GM23338 (cell line): ENCODE measurements around the gene ZNF747. TPM values are rescaled to one million over a fixed set of nuclear protein-coding genes. Genes with fewer than 3 reads are reported as not detected.

Experiments used
- ATAC-seq: fragments of 200-7000 bp; cut with Tn5 transposase; 3 replicates; pipeline ENCODE4 v1.9.1; 2020
- DNase-seq: peaks from one replicate; pipeline ENCODE4 v3.0.0-alpha.2; 2015; ENCODE audit warnings: low spot score
- H2AFZ ChIP-seq: fragments of 200-600 bp; sonication (generic); 2 replicates; pipeline ENCODE4 v1.8.0; 2016; ENCODE audit warnings: antibody characterized with exemption, mild to moderate bottlenecking, moderate library complexity
- H3F3A ChIP-seq: fragments of 200-600 bp; sonication (generic); replicated peaks from 2 replicates; pipeline ENCODE4 v1.8.0; 2017; ENCODE audit warnings: antibody characterized with exemption, mixed run types, low read depth
- H3K27ac ChIP-seq: fragments of 200-600 bp; sonication (generic); 2 replicates; pipeline ENCODE4 v1.6.1; 2016; ENCODE audit warnings: low read depth
- H3K27me3 ChIP-seq: fragments of 200-600 bp; sonication (generic); 2 replicates; pipeline ENCODE4 v1.8.0; 2016; ENCODE audit warnings: mild to moderate bottlenecking, mixed run types, moderate library complexity; ENCODE audit not compliant: insufficient read depth
- H3K36me3 ChIP-seq: fragments of 200-600 bp; sonication (generic); 2 replicates; pipeline ENCODE4 v1.8.0; 2016; ENCODE audit warnings: mild to moderate bottlenecking; ENCODE audit not compliant: insufficient read depth
- H3K4me1 ChIP-seq: fragments of 200-600 bp; sonication (generic); 2 replicates; pipeline ENCODE4 v1.8.0; 2016; ENCODE audit warnings: mild to moderate bottlenecking, moderate library complexity; ENCODE audit not compliant: insufficient read depth
- H3K4me2 ChIP-seq: fragments of 200-600 bp; sonication (generic); 2 replicates; pipeline ENCODE4 v1.7.1; 2017; ENCODE audit warnings: mixed run types
- H3K4me3 ChIP-seq: fragments of 200-600 bp; sonication (generic); 2 replicates; pipeline ENCODE4 v1.6.1; 2016; ENCODE audit warnings: mixed run types
- H3K79me2 ChIP-seq: fragments of 200-600 bp; sonication (generic); replicated peaks from 2 replicates; pipeline ENCODE4 v1.8.0; 2017; ENCODE audit warnings: mild to moderate bottlenecking; ENCODE audit not compliant: insufficient read depth
- H3K9me2 ChIP-seq: fragments of 200-600 bp; sonication (generic); 2 replicates; pipeline ENCODE4 v1.8.0; 2017; ENCODE audit not compliant: insufficient read depth
- H4K20me1 ChIP-seq: fragments of 200-600 bp; sonication (generic); replicated peaks from 2 replicates; pipeline ENCODE4 v1.8.0; 2017; ENCODE audit warnings: mild to moderate bottlenecking; ENCODE audit not compliant: insufficient read depth
- H3K27ac Mint-ChIP-seq: 2 replicates; pipeline ENCODE4 v1.8.0; 2020; ENCODE audit warnings: inconsistent platforms, mild to moderate bottlenecking, moderate library complexity, mixed read lengths
- H3K27me3 Mint-ChIP-seq: 3 replicates; pipeline ENCODE4 v1.8.0; 2022; ENCODE audit warnings: low read depth, mild to moderate bottlenecking, moderate library complexity, mixed read lengths, inconsistent platforms; ENCODE audit not compliant: insufficient read depth, poor library complexity
- H3K36me3 Mint-ChIP-seq: 3 replicates; pipeline ENCODE4 v1.8.0; 2021; ENCODE audit warnings: low read depth, mild to moderate bottlenecking, inconsistent platforms, moderate library complexity, mixed read lengths
- H3K4me1 Mint-ChIP-seq: 3 replicates; pipeline ENCODE4 v1.8.0; 2020; ENCODE audit warnings: mild to moderate bottlenecking, inconsistent platforms, mixed read lengths
- H3K4me3 Mint-ChIP-seq: 3 replicates; pipeline ENCODE4 v1.8.0; 2021; ENCODE audit warnings: moderate library complexity, mild to moderate bottlenecking, inconsistent platforms, mixed read lengths
- H3K9me3 Mint-ChIP-seq: 3 replicates; pipeline ENCODE4 v1.8.0; 2020; ENCODE audit warnings: moderate library complexity, mild to moderate bottlenecking, inconsistent platforms, mixed read lengths
- CREB1 ChIP-seq: fragments of 250-450 bp; sonication (Bioruptor Pico); IDR thresholded peaks from 2 replicates; pipeline ENCODE4 v1.5.0; 2020; ENCODE audit warnings: low read depth, mild to moderate bottlenecking, moderate library complexity
- CTCF ChIP-seq, 2 experiments: fragments of 200-600 bp in 1 of 2; sonication (generic) in 1 of 2; conservative IDR thresholded peaks; 2 replicates each; pipeline versions ENCODE4 v1.5.1 to v1.6.1; 2016 to 2017; ENCODE audit warnings: antibody characterized with exemption in 2 of 2, low read depth in 2 of 2, mild to moderate bottlenecking in 2 of 2, moderate library complexity in 1 of 2
- ETS1 ChIP-seq: IDR thresholded peaks from 2 replicates; pipeline ENCODE4 v1.6.1; 2016; ENCODE audit warnings: antibody characterized with exemption
- EZH2 ChIP-seq: fragments of 200-600 bp; sonication (generic); IDR thresholded peaks from one replicate; pipeline ENCODE4 v1.8.0; 2017; ENCODE audit warnings: antibody characterized with exemption, mild to moderate bottlenecking, low read depth; ENCODE audit not compliant: unreplicated experiment
- EZH2phosphoT487 ChIP-seq: fragments of 200-600 bp; sonication (generic); IDR thresholded peaks from one replicate; pipeline ENCODE4 v1.8.1; 2018; ENCODE audit warnings: antibody characterized with exemption; ENCODE audit not compliant: unreplicated experiment
- JUNB ChIP-seq: IDR thresholded peaks from one replicate; pipeline ENCODE4 v1.6.1; 2016; ENCODE audit warnings: antibody characterized with exemption; ENCODE audit not compliant: unreplicated experiment
- NANOG ChIP-seq: IDR thresholded peaks from 2 replicates; pipeline ENCODE4 v1.6.1; 2016; ENCODE audit warnings: antibody characterized with exemption, borderline replicate concordance
- POLR2AphosphoS5 ChIP-seq: IDR thresholded peaks from 2 replicates; pipeline ENCODE4 v1.6.1; 2016; ENCODE audit warnings: antibody characterized with exemption, low read depth
- REST ChIP-seq: IDR thresholded peaks from one replicate; pipeline ENCODE4 v1.6.1; 2018; ENCODE audit warnings: antibody characterized with exemption; ENCODE audit not compliant: unreplicated experiment
- STAT1 ChIP-seq: IDR thresholded peaks from one replicate; pipeline ENCODE4 v1.6.1; 2016; ENCODE audit warnings: antibody characterized with exemption; ENCODE audit not compliant: unreplicated experiment
- ZNF114 ChIP-seq: fragments of 250-450 bp; sonication (Bioruptor Pico); IDR thresholded peaks from 2 replicates; pipeline ENCODE4 v1.5.0; 2020; ENCODE audit warnings: mild to moderate bottlenecking, moderate library complexity
- ZNF331 ChIP-seq: fragments of 250-450 bp; sonication (Bioruptor Pico); IDR thresholded peaks from 2 replicates; pipeline ENCODE4 v1.5.0; 2020; ENCODE audit warnings: low read depth, mild to moderate bottlenecking, moderate library complexity
- ZNF462 ChIP-seq: fragments of 250-450 bp; sonication (Bioruptor Pico); IDR thresholded peaks from 2 replicates; pipeline ENCODE4 v1.5.0; 2020; ENCODE audit warnings: mild to moderate bottlenecking, moderate library complexity
- long read RNA-seq: library from polyadenylated mRNA; unstranded; transcript quantifications from one replicate; pipeline ENCODE4 v2.0.0, GENCODE V29; 2020; ENCODE audit not compliant: unreplicated experiment
- polyA plus RNA-seq: library from polyadenylated mRNA; unstranded; fragments of >200 nt; fragmentation: Nextera tagmentation; extraction: Ambion mirVana; gene quantifications from 2 replicates; pipeline ENCODE4 v1.2.1, GENCODE V29; 2016
- total RNA-seq: library from RNA; depleted of rRNA; stranded (reverse); fragments of >200 nt; shearing (Covaris generic); gene quantifications from 2 replicates; pipeline ENCODE4 v1.2.3, GENCODE V29; 2014; rRNA removed

The ZNF747 gene
- total RNA-seq = 10.8 and 12.6 TPM in 2 replicates
- 3.0 and 4.2 TPM in 2 replicates for polyA plus RNA-seq
- long read RNA-seq, partial matches to known transcripts = 0 of 1 reads
- long read RNA-seq, other reads (novel, unspliced or antisense) = 1 of 1 reads

- Mint-ChIP-seq H3K4me3 (peak within 1 kb of the TSS; percentile 82), H3K9me3 (no peaks in the 10 kb centered on the region), H3K36me3 (peaks cover 29% of the 10 kb centered on the region), H3K27me3 (peaks cover 13% of the 10 kb centered on the region), H3K27ac (peak within 1 kb of the TSS; percentile 96), H3K4me1 (peaks cover 23% of the 10 kb centered on the region)
- peak within 1 kb of the TSS; percentile 100 for H3K27ac ChIP-seq
- H3K4me3 ChIP-seq = peak within 1 kb of the TSS; percentile 67
- peaks cover 24% of the 10 kb centered on the region for H3F3A ChIP-seq
- H4K20me1 ChIP-seq = no peaks in the 10 kb centered on the region
- no peak for TF ChIP-seq STAT1
- no peak for TF ChIP-seq EZH2
- TF ChIP-seq ZNF462 (CRISPR knock-in tag) = no peak
- no peak for TF ChIP-seq CTCF (conservative IDR thresholded peaks at IDR 0.05; ENCODE audit: low read depth in 2 of 2)
- no peak for TF ChIP-seq ZNF114 (CRISPR knock-in tag)
- TF ChIP-seq POLR2AphosphoS5 = no peak
- TF ChIP-seq CREB1 = peak; percentile 60; the same call in 1 of the 2 replicates
- TF ChIP-seq JUNB = no peak
- TF ChIP-seq EZH2phosphoT487 = no peak
- TF ChIP-seq ETS1 = peak; percentile 94
- no peak for TF ChIP-seq ZNF331 (CRISPR knock-in tag)
- TF ChIP-seq REST = no peak
- no peak for TF ChIP-seq NANOG
- H3K4me1 ChIP-seq = peaks cover 16% of the 10 kb centered on the region
- DNase-seq (peak; percentile 95), ATAC-seq (peak; percentile 78)
- no peaks in the 10 kb centered on the region for H3K36me3 ChIP-seq
- H3K4me2 ChIP-seq = peak within 1 kb of the TSS; percentile 82
- peaks cover 6% of the 10 kb centered on the region; the same call in 1 of the 2 replicates for H3K79me2 ChIP-seq
- H3K9me2 ChIP-seq = no peaks in the 10 kb centered on the region
- peak within 1 kb of the TSS; percentile 91; the same call in 1 of the 2 replicates for H2AFZ ChIP-seq
- H3K27me3 ChIP-seq = no peaks in the 10 kb centered on the region
Observed at GRCh38 chr16:30534368-30535105, at the start of gene ZNF747. TSS of gene ZNF747 (minus strand) at chr16:30534858. CDS start at chr16:30534679, 179 bp downstream.
